GM21447 (cell line): ENCODE measurements around the gene ALPG.
"Not testable (repeated sequence)": the region's sequence is repeated elsewhere in the genome, so short reads cannot be mapped to it uniquely, and the experiment has no call there.

ENCODE experiments used
- ATAC-seq: cut with Tn5 transposase; IDR thresholded peaks from one replicate; pipeline ENCODE4 v1.9.1; 2021; ENCODE audit not compliant: unreplicated experiment

Gene ALPG

GRCh38 chr2:232438951-232439757 is 32.5 kb downstream of the ALPG start:
- ATAC-seq: no peak

GRCh38 chr2:232439758-232440135 is 33.1 kb downstream of the ALPG start:
- ATAC-seq: no peak

GRCh38 chr2:232440220-232441018 is 33.8 kb downstream of the ALPG start:
- peak; percentile 80 for ATAC-seq

- ATAC-seq: no peak
These were observed 34.6 kb downstream of the ALPG start for GRCh38 chr2:232441147-232441651.

- not testable (repeated sequence) for ATAC-seq
These were observed 35.3 kb downstream of the ALPG start for GRCh38 chr2:232441922-232442321.

- ATAC-seq: not testable (repeated sequence)
These were observed 35.8 kb downstream of the ALPG start for GRCh38 chr2:232442431-232442830.

GRCh38 chr2:232443047-232443446 is 36.4 kb downstream of the ALPG start:
- not testable (repeated sequence) for ATAC-seq

- ATAC-seq: not testable (repeated sequence)
These were observed 37.2 kb downstream of the ALPG start for GRCh38 chr2:232443669-232444408.

- ATAC-seq: no peak
These were observed 37.9 kb downstream of the ALPG start for GRCh38 chr2:232444409-232445148.

- not testable (repeated sequence) for ATAC-seq
These were observed 38.7 kb downstream of the ALPG start for GRCh38 chr2:232445149-232445885.

GRCh38 chr2:232446266-232446777 is 39.7 kb downstream of the ALPG start:
- ATAC-seq: not testable (repeated sequence)

- no peak for ATAC-seq
These were observed 40.5 kb downstream of the ALPG start for GRCh38 chr2:232447091-232447620.

GRCh38 chr2:232447638-232448303 is 41.1 kb downstream of the ALPG start:
- ATAC-seq: no peak

GRCh38 chr2:232448304-232448690 is 41.7 kb downstream of the ALPG start:
- no peak for ATAC-seq

GRCh38 chr2:232449964-232450363 is 43.3 kb downstream of the ALPG start:
- no peak for ATAC-seq

- not testable (repeated sequence) for ATAC-seq
These were observed 45.0 kb downstream of the ALPG start for GRCh38 chr2:232451645-232452044.

- no peak for ATAC-seq
These were observed 48.0 kb downstream of the ALPG start for GRCh38 chr2:232454630-232455029.

- ATAC-seq: no peak
These were observed 49.0 kb downstream of the ALPG start, which contains the start of gene ALPI for GRCh38 chr2:232455426-232456255. Gene ALPI, plus strand, starts transcription at chr2:232456153. Its CDS starts 47 bp downstream, at chr2:232456200.
